ENCODE data around the gene C19orf47. TPM values are rescaled to one million over a fixed set of nuclear protein-coding genes. Genes with fewer than 3 reads are reported as not detected.

C19orf47 gene, protein sequence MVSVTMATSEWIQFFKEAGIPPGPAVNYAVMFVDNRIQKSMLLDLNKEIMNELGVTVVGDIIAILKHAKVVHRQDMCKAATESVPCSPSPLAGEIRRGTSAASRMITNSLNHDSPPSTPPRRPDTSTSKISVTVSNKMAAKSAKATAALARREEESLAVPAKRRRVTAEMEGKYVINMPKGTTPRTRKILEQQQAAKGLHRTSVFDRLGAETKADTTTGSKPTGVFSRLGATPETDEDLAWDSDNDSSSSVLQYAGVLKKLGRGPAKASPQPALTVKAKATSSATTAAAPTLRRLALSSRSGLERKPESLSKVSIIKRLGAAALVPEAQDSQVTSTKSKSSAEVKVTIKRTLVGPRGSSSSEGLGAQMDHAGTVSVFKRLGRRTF
- total RNA-seq = 10 to 100 TPM; 18.3 to 20.8 TPM

DNA sequence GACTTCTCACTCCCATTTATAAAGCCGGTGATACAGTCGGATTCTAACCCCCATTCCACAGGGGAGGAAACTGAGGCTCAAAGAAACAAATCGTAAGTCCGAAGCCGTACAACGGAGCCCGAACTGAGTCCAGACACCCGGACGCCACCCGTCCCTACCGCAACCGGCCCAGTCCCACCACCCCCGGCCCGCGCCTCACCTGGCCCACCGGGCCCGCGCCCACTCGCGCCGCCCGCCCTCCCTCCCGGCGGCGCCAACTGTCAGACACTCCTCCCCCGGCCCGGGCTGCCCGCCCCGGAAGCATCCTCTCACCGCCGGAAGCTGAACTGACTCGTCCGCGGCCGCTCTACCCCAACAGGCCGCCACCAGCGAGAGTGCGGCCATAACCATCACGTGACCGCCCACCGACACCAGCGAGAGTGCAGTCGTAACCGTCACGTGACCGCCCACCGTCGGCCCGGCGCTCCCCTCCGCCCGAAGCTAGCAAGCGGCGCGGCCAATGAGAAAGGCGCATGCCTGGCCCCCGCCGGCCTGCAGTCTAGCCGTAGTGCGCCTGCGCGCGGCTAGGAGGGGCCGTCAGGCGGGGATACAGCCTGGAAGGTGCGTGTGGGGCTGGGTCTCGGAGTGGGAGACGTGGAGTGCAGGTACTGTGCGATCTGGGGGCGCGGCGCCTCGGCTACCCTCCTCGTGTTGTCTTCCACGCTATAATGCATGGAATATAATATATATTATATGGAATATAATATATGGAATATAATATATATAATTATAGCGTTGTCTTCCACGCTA, at the start of gene C19orf47, which contains the start of gene PLD3:
Gene C19orf47 (minus strand): TSS at position 273 of the 789 bp plus-strand sequence. CDS start 6,540 bp downstream, outside the sequence.
Gene PLD3 (plus strand): TSS at position 571 of the 789 bp plus-strand sequence. CDS start 17,789 bp downstream, outside the sequence.
- H3K9me3 Mint-ChIP-seq = no peaks in the 10 kb centered on the region

DNA sequence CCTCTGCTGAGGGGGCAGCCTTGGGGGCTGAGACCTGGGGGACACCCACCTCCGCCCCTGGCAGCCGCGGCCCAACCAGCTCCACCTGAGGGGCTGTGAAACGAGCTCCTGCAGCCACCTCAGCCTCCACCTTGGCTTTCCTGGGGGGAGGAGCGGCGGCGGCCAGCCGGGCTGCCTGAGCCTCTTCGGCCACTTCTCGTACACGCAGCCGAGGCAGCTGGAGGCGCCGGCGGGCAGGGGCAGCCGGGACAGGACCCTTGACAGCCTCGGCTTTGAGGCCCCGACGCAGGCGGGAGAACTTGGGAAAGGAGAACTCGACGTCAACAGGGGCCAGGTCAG, 49.3 kb upstream of the C19orf47 start:
- Mint-ChIP-seq H3K36me3 (no peaks in the 10 kb centered on the region), H3K4me1 (ENCODE audit: low read depth) (peaks cover 8% of the 10 kb centered on the region), H3K4me3 (no peak overlapping the region), H3K27me3 (no peaks in the 10 kb centered on the region), H3K9me3 (no peaks in the 10 kb centered on the region), H3K27ac (no peak overlapping the region)
- ChIA-PET POLR2A (no interaction called here), CTCF (interaction anchor here (0.5 kb wide), 1 partner anchor 1431 kb away, joined by 3 read pairs; no protein-coding TSS in a partner anchor)
- DNase-seq = no peak
- intact Hi-C loops (cut with micrococcal nuclease) = no loop called here

More for the DNA sequence above, at the start of gene C19orf47, which contains the start of gene PLD3:
- ChIA-PET POLR2A (interaction anchor here (0.7 to 1.0 kb wide), 6 partner anchors 72 to 257 kb away, joined by 3 to 4 read pairs (median 3); no protein-coding TSS in a partner anchor), CTCF (interaction anchor here (0.7 to 1.3 kb wide), 4 partner anchors 43 to 1101 kb away, joined by 3 to 7 read pairs (median 4); no protein-coding TSS in a partner anchor)
- Mint-ChIP-seq H3K36me3 (peaks cover 2% of the 10 kb centered on the region), H3K27me3 (no peaks in the 10 kb centered on the region), H3K4me1 (ENCODE audit: low read depth) (peaks cover 26% of the 10 kb centered on the region), H3K4me3 (peak within 1 kb of the TSS; percentile 83), H3K27ac (peak within 1 kb of the TSS; percentile 61)
- intact Hi-C loops (cut with micrococcal nuclease) = loop anchor here (1.0 to 5.0 kb wide), 6 partner anchors 63 to 1014 kb away; partner anchors contain the start of genes AKT2, B9D2, SERTAD1 and SHKBP1
- DNase-seq = peak; percentile 99

DNA sequence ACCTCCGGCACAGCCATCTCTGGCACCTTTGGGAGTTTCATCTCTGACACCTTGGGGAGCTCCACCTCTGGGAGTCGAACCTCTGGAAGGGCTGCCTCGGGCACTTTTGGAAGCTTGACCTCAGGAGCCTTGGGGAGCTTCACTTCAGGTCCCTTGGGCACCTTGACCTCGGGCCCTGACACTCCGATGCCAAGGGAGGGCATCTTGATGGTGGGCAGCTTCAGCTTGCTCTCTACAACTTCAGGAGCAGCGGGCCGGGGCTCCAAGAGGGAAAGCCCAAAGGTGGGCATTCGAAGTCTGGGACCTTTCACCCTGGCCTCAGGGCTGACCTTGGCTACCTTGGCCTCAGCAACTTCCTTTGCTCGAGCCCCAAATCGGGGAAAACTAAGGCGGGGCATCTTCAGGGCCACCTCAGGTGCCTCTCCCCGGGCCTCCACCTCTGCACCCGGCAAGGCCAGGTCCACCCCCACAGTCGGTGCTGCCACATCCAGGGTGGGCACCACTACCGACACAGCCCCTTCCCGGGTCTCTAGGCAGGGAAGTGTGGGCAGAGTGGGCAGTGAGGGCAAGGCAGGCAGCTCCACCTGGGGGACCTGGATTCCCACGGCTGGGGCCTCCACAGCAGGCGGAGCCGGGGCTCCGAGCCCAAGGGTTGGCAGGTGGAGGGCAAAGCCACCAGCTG, 48.8 kb upstream of the C19orf47 start:
- ChIA-PET POLR2A (no interaction called here), CTCF (interaction anchor here (0.5 kb wide), 1 partner anchor 1432 kb away, joined by 3 read pairs; no protein-coding TSS in a partner anchor)
- Mint-ChIP-seq H3K27me3 (no peaks in the 10 kb centered on the region), H3K9me3 (no peaks in the 10 kb centered on the region), H3K4me1 (ENCODE audit: low read depth) (peaks cover 8% of the 10 kb centered on the region), H3K4me3 (no peak overlapping the region), H3K36me3 (no peaks in the 10 kb centered on the region), H3K27ac (no peak overlapping the region)
- no peak for DNase-seq
- intact Hi-C loops (cut with micrococcal nuclease) = no loop called here

DNA sequence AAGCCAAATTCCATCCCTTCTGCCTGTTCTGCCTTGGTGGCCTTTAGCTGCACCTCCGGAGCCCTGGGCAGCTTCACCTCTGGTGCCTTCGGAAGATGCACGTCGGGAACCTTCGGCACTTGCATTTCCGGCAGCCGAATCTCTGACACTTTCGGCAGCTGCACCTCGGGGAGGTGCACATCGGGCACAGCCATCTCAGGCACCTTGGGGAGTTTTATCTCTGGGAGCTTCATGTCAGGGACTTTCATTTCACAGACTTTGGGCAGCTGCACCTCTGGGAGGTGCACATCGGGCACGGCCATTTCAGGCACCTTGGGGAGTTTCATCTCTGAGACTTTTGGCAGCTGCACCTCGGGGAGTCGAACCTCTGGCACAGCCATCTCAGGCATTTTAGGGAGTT, 47.8 kb upstream of the C19orf47 start:
- Mint-ChIP-seq H3K4me1 (ENCODE audit: low read depth) (peaks cover 8% of the 10 kb centered on the region), H3K9me3 (no peaks in the 10 kb centered on the region), H3K27ac (no peak overlapping the region), H3K4me3 (no peak overlapping the region), H3K36me3 (no peaks in the 10 kb centered on the region), H3K27me3 (no peaks in the 10 kb centered on the region)
- DNase-seq = no peak
- POLR2A ChIA-PET = no interaction called here
- CTCF ChIA-PET = interaction anchor here (0.5 to 0.7 kb wide), 2 partner anchors 91 to 189 kb away, joined by 3 to 4 read pairs; no protein-coding TSS in a partner anchor
- intact Hi-C loops (cut with micrococcal nuclease) = no loop called here

DNA sequence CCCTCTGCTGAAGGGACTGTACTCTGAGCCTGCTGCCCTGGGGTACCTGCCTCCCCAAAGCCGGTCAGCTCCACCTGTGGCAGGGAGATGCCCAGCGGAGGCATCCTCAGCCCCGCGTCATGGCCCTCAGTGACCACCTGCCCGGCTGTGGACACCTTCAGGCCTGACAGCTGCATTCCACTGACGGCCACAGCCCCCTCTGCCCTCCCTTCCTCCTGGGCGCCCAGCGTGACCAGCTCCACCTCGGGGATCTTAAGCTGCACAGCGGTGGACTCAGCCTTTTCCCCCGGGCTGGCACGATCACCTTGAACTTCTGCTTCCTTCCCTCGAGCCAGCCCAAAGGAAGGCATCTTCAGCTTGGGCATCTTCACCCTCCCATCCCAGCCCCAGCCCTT, 46.6 kb upstream of the C19orf47 start:
- Mint-ChIP-seq H3K27me3 (no peaks in the 10 kb centered on the region), H3K4me1 (ENCODE audit: low read depth) (peaks cover 8% of the 10 kb centered on the region), H3K27ac (no peak overlapping the region), H3K36me3 (no peaks in the 10 kb centered on the region), H3K9me3 (no peaks in the 10 kb centered on the region), H3K4me3 (no peak overlapping the region)
- CTCF ChIA-PET = no interaction called here
- no peak for DNase-seq
- intact Hi-C loops (cut with micrococcal nuclease) = no loop called here
- POLR2A ChIA-PET = no interaction called here

DNA sequence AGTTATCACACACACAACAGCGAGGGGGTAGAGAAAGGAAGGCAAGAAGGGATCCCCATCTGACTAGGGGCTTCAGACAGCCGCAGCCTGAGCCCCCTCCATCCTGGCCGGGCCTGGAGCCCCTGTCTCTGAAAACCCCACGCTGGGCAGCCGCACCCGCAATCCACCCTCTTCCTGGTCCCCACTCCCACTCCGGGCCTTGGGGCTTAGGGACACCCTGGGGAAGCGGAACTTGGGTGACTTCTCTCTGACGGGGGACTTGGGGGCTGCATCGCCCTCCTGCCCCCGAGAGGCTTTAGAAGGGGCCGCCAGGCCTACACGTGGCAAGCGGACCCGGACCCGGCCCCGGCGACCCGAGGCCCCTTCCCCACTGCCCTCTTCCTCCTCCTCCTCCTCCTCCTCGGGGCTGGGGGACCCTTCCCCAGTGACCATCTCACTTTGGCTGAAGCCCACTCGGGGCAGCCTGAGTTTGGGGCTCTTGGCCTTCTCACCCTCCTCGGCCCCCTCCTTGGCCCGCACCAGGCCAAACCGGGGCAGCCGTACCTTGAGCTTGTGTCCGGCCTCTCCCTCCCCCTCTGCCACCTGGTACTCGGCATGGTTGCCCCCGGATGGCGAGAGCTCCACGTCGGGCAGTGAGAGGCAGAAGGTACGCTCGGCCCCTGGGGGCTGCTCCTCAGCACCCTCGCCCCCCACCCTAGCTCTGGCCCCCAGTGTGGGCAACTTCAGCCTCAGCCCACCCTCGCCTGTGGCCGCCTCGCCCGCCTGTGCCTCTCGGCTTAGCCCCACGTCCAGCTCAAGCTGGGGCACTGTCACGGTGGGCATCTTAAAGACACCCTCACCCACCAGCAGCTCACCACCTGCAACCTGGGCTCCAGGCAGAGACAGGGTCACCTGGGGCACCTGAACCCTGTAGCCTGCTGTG, 46.0 kb upstream of the C19orf47 start:
- CTCF ChIA-PET = no interaction called here
- no peak for DNase-seq
- POLR2A ChIA-PET = no interaction called here

DNA sequence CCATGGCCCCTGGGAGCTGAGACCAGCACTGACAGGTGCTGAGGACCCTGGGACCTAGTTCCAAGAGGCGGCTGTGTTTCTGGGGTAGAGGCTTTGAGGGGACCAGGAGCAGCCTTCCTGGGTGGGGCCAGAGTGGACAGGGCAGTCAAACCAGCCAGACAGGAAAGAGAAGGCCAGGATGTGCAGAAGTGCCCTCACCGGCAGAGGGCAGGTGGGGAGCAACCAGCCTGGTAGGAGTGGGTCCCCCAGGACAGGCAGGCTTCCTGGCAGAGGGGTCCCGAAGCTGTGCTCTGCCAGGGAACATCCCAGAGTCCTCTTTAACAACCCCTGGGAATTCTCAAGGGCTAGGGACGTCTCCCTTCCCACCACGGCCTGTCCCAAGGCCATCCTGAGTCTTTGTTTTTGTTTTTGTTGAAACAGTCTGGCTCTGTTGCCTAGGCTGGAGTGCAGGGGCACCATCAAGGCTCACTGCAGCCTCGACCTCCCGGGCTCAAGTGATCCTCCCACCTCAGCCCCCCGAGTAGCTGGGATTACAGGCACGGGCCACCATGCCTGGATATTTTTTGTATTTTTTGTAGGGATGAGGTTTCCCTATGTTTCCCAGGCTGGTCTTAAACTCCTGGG, 44.8 kb upstream of the C19orf47 start:
- CTCF ChIA-PET = no interaction called here
- no peaks in the 10 kb centered on the region for H3K27me3 Mint-ChIP-seq
- POLR2A ChIA-PET = no interaction called here
- no peak overlapping the region for H3K27ac Mint-ChIP-seq
- H3K36me3 Mint-ChIP-seq = no peaks in the 10 kb centered on the region
- no peaks in the 10 kb centered on the region for H3K9me3 Mint-ChIP-seq
- intact Hi-C loops (cut with micrococcal nuclease) = no loop called here
- no peaks in the 10 kb centered on the region for H3K4me1 Mint-ChIP-seq (ENCODE audit: low read depth)
- DNase-seq = no peak
- no peak overlapping the region for H3K4me3 Mint-ChIP-seq

More for the DNA sequence above, 46.0 kb upstream of the C19orf47 start:
- H3K36me3 Mint-ChIP-seq = no peaks in the 10 kb centered on the region
- H3K27ac Mint-ChIP-seq = no peak overlapping the region
- peaks cover 3% of the 10 kb centered on the region for H3K4me1 Mint-ChIP-seq (ENCODE audit: low read depth)
- H3K4me3 Mint-ChIP-seq = no peak overlapping the region
- H3K9me3 Mint-ChIP-seq = no peaks in the 10 kb centered on the region
- no peaks in the 10 kb centered on the region for H3K27me3 Mint-ChIP-seq
- intact Hi-C loops (cut with micrococcal nuclease) = no loop called here

DNA sequence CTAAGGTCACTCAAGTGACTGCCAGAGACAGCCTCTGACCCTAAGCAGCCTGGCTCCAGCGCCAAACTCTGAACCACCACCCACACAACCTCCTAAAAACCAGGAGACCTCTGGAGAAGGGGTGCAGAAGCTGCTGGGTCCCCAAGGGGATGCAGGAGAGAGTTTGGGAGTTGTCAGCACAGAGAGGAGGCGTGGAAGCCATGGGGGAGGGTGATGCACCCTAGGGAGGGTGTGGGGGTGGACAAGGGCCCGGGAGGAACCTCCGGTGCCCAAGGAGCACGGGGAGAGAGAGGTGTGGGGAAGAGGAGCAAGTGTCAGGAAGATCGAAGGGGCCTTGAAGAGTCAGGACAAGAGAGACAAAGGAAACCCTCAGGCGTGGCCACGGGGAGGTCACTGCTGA, 43.9 kb upstream of the C19orf47 start:
- Mint-ChIP-seq H3K27me3 (no peaks in the 10 kb centered on the region), H3K27ac (no peak overlapping the region), H3K4me1 (ENCODE audit: low read depth) (no peaks in the 10 kb centered on the region), H3K9me3 (no peaks in the 10 kb centered on the region), H3K4me3 (no peak overlapping the region), H3K36me3 (no peaks in the 10 kb centered on the region)
- DNase-seq = no peak
- ChIA-PET POLR2A (no interaction called here), CTCF (no interaction called here)
- intact Hi-C loops (cut with micrococcal nuclease) = no loop called here

DNA sequence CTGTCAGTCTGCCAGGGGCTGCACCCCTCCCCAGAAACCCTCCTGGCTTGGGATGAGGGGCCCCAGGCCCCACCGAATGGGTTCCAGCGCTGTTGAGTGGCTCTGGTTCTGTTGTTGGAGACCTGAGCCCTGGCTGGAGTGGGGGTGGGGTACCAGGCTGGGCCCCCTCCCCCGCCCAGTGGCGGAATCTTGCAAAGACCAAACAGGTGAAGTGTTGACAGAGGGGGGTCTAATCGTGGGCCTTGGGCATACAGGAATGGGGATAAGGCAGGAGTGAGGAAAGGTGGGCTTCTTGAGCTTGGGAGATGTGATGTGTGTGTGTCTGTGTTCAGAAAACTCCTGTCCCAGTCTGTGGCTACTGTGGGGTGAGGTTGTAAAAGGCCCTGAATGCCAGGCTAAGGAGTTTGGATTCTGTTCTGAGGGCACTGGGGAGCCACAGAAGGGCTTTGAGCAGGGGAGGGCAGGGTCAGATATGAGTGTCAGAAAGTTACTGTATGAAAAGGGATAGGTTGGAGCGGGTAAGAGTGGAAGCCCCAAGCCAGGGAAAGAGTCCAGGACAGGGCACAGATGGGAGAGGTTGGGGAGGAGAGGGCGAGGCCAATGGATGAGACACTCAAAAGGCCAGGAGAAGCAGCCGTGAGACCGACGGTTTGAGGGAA, 42.0 kb upstream of the C19orf47 start, which contains the start of gene HIPK4:
Gene HIPK4 (minus strand): TSS at position 98 of the 659 bp plus-strand sequence. CDS start 279 bp downstream, outside the sequence.
- ChIA-PET POLR2A (no interaction called here), CTCF (no interaction called here)
- Mint-ChIP-seq H3K36me3 (no peaks in the 10 kb centered on the region), H3K27ac (no peak within 1 kb of the TSS), H3K4me3 (no peak within 1 kb of the TSS), H3K9me3 (no peaks in the 10 kb centered on the region), H3K27me3 (no peaks in the 10 kb centered on the region), H3K4me1 (ENCODE audit: low read depth) (no peaks in the 10 kb centered on the region)
- no peak for DNase-seq
- intact Hi-C loops (cut with micrococcal nuclease) = no loop called here

DNA sequence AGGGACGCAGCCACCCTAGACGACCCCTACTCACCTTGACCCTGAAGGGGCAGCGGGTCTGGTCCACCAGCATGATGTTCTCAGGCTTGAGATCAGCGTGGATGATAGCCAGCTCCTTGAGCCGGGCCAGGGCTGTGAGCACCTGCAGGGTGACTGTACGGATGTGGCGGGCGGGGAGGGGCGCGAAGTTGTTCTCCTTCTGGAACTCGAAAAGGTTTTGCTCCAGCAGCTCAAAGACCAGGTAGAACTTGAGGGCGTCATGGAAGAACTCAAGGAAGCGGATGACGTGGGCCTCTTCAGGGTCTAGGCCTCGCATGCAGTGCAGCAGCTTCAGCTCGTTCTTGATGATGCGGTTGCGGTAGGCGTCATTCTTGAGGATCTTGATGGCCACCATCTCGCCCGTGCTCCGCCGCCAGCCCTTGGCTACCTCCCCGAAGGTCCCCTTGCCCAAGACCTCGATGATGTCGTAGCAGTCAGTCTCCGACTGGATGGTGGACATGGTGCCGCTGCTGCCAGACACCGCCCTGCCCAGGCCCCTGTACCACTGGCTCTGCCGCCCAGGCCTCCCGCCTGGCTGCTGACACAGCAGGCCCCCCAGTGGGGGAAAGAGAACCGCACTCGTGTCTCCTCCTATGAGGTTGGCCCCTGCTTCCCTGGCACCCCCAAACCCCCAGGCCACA, 41.3 kb upstream of the C19orf47 start:
- intact Hi-C loops (cut with micrococcal nuclease) = no loop called here
- no peaks in the 10 kb centered on the region for H3K36me3 Mint-ChIP-seq

More for the DNA sequence above, 41.3 kb upstream of the C19orf47 start:
- ChIA-PET CTCF (no interaction called here), POLR2A (interaction anchor here (0.6 kb wide), 1 partner anchor 63 kb away, joined by 4 read pairs; no protein-coding TSS in a partner anchor)
- Mint-ChIP-seq H3K4me3 (no peak overlapping the region), H3K27me3 (no peaks in the 10 kb centered on the region), H3K4me1 (ENCODE audit: low read depth) (no peaks in the 10 kb centered on the region), H3K27ac (no peak overlapping the region), H3K9me3 (no peaks in the 10 kb centered on the region)
- DNase-seq = no peak

Data from activated CD4-positive, alpha-beta memory T cell treated with anti-CD3 and anti-CD28 coated beads for 36 hours (primary cell).